ENCODE results near the gene PLXDC2. TPM values are rescaled to one million over a fixed set of nuclear protein-coding genes. Genes with fewer than 3 reads are reported as not detected.

The PLXDC2 gene
- total RNA-seq, 8 experiments from 2014 or later = 3.7 to 129 (median 7.6) TPM

DNA sequence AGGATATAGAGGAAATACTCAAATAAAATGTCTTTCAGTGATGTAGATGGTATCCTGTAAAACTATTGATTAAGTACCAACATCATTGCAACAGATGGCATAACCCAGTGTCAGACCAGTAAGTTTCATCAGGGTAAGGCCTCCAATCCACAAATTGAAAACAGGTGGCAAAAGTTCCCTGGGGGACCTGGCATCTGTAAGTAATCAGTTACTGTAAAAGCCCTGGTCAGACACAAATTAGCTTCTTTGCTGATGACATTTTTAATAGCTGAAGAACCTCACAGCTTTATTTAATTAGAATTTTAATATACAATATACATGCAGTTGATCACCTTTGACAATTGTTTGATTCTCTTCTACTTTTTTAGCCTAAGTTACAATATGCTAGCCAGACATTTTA lies 152.5 kb downstream of the PLXDC2 start:
- ATAC-seq (replicated peaks in 6 of 8) = no peak
- in situ Hi-C loops (cut with MboI; ENCODE audit: low pct_unique_long_range_greater_than_20kb in 2 of 9, low sequenced_read_pairs in 9 of 9, unreplicated experiment in 9 of 9) = no loop called here
- peaks cover 5 to 19% of the 10 kb centered on the region in 2 donors for H3K4me1 ChIP-seq (replicated peaks in 1 of 2)
- H3K27ac ChIP-seq = no peak overlapping the region
- no peak overlapping the region for H3K4me3 ChIP-seq

DNA sequence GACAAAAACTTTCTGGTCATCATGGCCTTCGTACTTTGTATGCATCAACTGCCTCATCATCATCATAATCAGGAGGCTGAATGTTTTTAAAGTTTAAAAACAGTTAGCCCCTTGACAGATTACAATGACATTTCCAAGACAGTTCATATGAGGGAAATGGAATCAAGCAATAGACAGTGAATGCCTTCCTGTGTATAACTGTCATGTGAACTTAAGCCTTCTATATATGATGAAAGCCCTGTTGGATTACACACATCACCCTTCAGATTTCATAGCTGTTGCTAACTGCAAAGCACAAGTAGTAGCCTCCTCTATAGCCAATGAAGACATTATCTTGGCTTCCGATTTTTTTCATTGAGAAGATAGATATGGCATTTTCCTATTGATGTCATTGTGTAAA lies 154.0 kb downstream of the PLXDC2 start:
- in situ Hi-C loops (cut with MboI; ENCODE audit: low pct_unique_long_range_greater_than_20kb in 2 of 9, low sequenced_read_pairs in 9 of 9, unreplicated experiment in 9 of 9) = no loop called here
- Histone ChIP-seq H3K27ac (no peak overlapping the region), H3K4me3 (no peak overlapping the region), H3K4me1 (replicated peaks in 1 of 2) (peaks cover 5 to 19% of the 10 kb centered on the region in 2 donors)
- 13 to 100% (median 86%) methylated on average over 1 to 2 of the region's 2 CpGs; no CpG with 5 or more reads in 1 of the 10 experiments for WGBS, 10 experiments
- ATAC-seq (replicated peaks in 6 of 8) = no peak

DNA sequence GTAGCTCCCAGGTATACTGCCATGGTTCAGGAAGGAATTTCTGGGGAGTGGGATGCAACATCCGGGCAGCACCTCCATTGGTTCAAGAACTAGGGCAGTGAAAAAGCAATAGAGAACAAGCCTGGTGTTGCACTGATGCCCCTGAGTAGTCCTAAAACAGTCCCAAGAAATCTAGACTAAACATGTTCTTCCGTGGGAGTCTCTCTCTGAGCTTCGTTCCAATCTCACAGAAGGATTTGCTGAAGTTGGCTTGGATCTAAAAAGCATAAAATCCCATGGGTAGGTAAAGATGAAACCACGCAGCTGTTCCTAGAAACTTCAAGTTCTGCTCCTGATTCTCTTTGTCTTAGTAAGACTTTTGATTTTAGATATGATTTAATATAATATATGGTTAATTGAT lies 154.5 kb downstream of the PLXDC2 start:
- H3K4me3 ChIP-seq = no peak overlapping the region
- in situ Hi-C loops (cut with MboI; ENCODE audit: low pct_unique_long_range_greater_than_20kb in 2 of 9, low sequenced_read_pairs in 9 of 9, unreplicated experiment in 9 of 9) = no loop called here
- no peak for ATAC-seq (replicated peaks in 6 of 8)
- peaks cover 5 to 19% of the 10 kb centered on the region in 2 donors for H3K4me1 ChIP-seq (replicated peaks in 1 of 2)
- WGBS, 10 experiments = 24 to 100% (median 68%) methylated on average over 1 to 4 of the region's 4 CpGs; no CpG with 5 or more reads in 2 of the 10 experiments
- H3K27ac ChIP-seq = no peak overlapping the region

DNA sequence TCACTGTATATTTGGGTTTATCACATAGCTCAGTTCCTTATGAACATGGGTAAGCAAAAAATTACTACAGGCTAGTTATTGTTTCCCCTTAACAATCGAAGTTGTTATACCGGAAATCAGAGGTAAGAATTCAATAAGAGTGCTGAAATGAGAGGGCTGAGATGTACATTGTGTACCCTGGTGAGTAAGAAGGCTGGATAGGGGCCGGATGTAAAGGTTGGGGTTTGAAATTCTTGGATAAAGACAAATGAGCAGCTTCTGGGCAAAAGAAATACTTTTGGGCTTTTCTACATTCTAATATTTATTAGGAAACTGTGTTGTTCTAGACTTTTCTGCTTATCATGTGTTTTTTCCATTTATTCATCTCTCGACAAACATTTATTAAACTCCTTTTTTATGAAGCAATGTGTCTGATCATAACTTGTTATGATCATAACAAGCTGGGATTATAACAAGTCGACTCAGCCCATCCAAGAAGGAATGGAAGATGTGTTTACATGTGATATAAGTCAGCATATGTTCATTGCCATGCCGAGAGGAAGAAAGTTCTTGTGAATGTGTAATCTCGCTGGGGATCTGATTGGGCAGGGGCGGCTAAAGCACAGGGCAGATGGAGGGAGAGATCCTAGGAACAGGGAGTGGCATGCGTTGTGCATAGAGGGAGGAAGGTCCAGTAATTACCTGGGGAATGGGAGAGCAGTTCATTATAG lies 155.3 kb downstream of the PLXDC2 start:
- no peak for ATAC-seq (replicated peaks in 6 of 8)
- H3K27ac ChIP-seq = no peak overlapping the region
- H3K4me3 ChIP-seq = no peak overlapping the region
- WGBS, 10 experiments = 31 to 86% (median 74%) methylated on average over 2 to 9 of the region's 9 CpGs
- H3K4me1 ChIP-seq (replicated peaks in 1 of 2) = peaks cover 5 to 17% of the 10 kb centered on the region in 2 donors
- in situ Hi-C loops (cut with MboI; ENCODE audit: low pct_unique_long_range_greater_than_20kb in 2 of 9, low sequenced_read_pairs in 9 of 9, unreplicated experiment in 9 of 9) = no loop called here

DNA sequence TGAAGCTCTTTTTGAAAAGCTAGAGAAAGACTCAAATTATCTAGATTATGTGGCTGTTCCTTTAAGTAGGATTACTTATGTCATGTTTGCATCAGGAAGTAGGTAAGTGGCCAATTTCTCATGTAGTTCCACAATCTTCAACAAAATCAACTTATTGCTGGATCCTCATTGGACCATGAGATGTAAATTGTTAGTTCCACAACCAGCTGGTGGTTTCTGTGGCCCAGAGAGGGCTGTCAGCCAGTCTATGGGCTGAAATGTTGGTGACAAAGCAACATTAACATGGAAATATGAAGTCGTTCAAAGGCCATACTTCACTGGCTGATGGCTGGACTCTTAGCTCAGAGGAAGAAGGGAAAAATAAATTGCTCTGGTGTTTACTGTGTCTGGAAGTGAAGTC lies 157.9 kb downstream of the PLXDC2 start:
- 0 to 86% (median 50%) methylated on average over 1 of the region's 1 CpG; no CpG with 5 or more reads in 4 of the 10 experiments for WGBS, 10 experiments
- ATAC-seq (replicated peaks in 6 of 8) = no peak
- no peaks in the 10 kb centered on the region for H3K4me1 ChIP-seq (replicated peaks in 1 of 2)
- in situ Hi-C loops (cut with MboI; ENCODE audit: low pct_unique_long_range_greater_than_20kb in 2 of 9, low sequenced_read_pairs in 9 of 9, unreplicated experiment in 9 of 9) = no loop called here
- no peak overlapping the region for H3K27ac ChIP-seq
- H3K4me3 ChIP-seq = no peak overlapping the region

DNA sequence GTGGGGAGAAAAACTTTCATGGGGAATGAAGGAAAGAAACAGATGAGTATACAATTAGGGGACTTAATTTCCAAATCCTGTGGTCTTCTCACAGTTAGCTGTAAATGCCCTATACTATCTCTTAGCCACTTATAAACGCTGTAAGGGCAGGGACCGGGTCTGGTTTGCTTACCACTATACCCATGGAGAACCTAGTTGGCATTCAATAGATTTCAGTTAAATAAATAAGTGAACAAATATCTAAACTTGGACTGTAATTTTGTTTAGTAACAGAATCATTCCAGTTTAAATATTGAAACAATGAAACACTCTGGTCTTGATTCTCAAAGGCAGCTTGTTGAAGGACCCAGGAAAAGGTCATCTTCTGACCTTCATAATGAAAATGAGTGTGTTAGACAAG lies 158.3 kb downstream of the PLXDC2 start:
- no peak overlapping the region for H3K27ac ChIP-seq
- no peak for ATAC-seq (replicated peaks in 6 of 8)
- H3K4me1 ChIP-seq (replicated peaks in 1 of 2) = no peaks in the 10 kb centered on the region
- WGBS, 10 experiments = 0 to 100% (median 95%) methylated on average over 1 to 2 of the region's 2 CpGs; no CpG with 5 or more reads in 2 of the 10 experiments
- no peak overlapping the region for H3K4me3 ChIP-seq
- in situ Hi-C loops (cut with MboI; ENCODE audit: low pct_unique_long_range_greater_than_20kb in 2 of 9, low sequenced_read_pairs in 9 of 9, unreplicated experiment in 9 of 9) = no loop called here

DNA sequence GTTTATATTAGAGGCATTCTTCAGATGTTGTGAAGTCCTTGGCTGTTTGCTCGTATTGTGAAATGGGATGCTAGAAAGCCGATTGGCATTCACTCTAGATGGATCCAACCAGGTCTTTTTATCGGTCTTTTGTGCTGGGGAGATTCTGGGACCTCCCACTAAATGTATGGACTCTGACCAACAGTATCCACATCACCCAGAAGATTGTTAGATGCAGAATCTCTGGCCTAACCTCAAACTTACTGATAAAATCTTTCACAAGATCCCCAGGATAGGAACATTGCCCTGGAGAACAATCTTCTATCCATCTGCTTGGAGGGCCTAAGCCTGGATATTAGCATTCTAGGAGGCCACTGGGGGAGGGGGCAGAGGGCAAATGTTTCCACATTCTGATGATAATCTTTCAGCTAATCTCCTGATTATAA lies 160.9 kb downstream of the PLXDC2 start:
- WGBS, 10 experiments = 10 to 100% (median 82%) methylated on average over 1 to 3 of the region's 3 CpGs; no CpG with 5 or more reads in 2 of the 10 experiments
- in situ Hi-C loops (cut with MboI; ENCODE audit: low pct_unique_long_range_greater_than_20kb in 2 of 9, low sequenced_read_pairs in 9 of 9, unreplicated experiment in 9 of 9) = no loop called here
- Histone ChIP-seq H3K4me3 (no peak overlapping the region), H3K4me1 (replicated peaks in 1 of 2) (no peaks in the 10 kb centered on the region), H3K27ac (no peak overlapping the region)
- ATAC-seq (replicated peaks in 6 of 8) = no peak

DNA sequence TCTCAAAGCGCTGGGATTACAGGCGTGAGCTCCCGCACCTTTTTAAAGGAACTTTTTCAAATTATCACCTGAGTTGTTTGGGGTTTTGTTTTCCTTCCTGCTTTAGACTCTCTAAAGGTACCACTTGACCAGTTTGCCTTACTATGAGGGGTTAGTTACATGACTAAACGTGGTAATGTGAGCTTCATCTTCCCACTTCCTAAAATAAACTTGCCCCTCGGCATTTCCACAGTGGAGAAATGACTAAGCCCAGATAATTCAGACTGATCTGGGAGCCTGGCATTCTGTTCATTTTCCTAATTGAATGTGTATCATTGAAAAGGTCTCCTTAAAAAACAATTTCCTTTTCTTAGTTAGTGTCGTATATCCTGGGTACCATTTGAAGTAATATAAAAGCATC lies 163.4 kb downstream of the PLXDC2 start:
- Histone ChIP-seq H3K27ac (no peak overlapping the region), H3K4me3 (no peak overlapping the region), H3K4me1 (replicated peaks in 1 of 2) (no peaks in the 10 kb centered on the region)
- ATAC-seq (replicated peaks in 6 of 8) = no peak
- WGBS, 10 experiments = 36 to 95% (median 81%) methylated on average over 1 to 5 of the region's 6 CpGs; no CpG with 5 or more reads in 2 of the 10 experiments
- in situ Hi-C loops (cut with MboI; ENCODE audit: low pct_unique_long_range_greater_than_20kb in 2 of 9, low sequenced_read_pairs in 9 of 9, unreplicated experiment in 9 of 9) = no loop called here

DNA sequence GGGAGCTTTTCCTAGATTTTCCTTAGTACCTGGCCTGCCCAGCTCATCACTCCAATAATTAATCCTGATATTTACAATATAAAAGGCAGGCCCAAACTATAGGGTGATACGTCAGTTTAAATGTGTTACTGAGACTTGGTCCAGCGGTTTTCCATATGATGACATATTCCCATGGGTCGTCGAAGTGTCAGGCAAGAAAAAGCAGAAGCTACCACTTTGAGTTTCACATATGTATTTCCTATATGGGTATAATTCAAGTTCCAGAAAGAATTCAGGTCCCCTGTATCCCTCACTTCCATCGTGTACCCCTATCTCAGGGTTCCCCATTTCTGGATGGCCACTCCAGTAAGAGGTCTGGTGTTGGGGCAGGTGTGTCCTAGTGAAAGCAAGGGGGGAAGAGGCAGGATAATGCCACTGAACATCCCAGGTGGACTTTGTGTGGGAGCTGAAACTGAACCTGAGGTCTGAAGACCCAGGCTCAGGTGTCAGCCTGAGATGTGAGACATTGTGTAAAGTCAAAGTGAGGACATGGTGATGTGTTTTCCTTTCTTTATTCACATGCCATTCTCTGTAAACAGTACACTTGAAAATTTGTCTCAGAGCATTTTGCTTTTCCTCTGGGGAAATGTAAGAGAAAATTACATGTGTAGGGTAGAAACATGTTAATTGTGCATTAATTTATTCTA lies 167.8 kb downstream of the PLXDC2 start:
- no peak overlapping the region for H3K27ac ChIP-seq
- WGBS, 10 experiments = 35 to 100% (median 88%) methylated on average over 1 to 4 of the region's 5 CpGs; no CpG with 5 or more reads in 3 of the 10 experiments
- in situ Hi-C loops (cut with MboI; ENCODE audit: low pct_unique_long_range_greater_than_20kb in 2 of 9, low sequenced_read_pairs in 9 of 9, unreplicated experiment in 9 of 9) = no loop called here

DNA sequence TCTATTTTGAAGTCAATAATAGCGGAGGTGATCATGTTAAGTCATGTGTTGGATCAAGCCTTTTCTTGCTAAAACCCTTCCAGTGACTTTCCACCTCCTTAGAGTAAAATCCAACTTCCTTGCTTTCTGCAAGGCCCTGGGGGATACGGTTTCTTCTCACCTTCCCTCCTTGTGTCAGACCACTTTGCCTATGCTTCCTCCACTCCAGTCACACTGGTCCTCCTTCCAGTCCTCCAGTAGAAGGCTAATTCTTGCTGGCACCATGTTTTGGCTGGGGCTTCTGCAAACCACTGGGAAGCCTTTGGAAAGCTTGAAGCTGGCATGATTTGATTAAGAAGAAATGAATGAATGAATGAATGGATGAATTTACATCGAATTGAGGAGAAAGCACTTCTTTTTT lies 169.5 kb downstream of the PLXDC2 start:
- in situ Hi-C loops (cut with MboI; ENCODE audit: low pct_unique_long_range_greater_than_20kb in 2 of 9, low sequenced_read_pairs in 9 of 9, unreplicated experiment in 9 of 9) = no loop called here
- H3K4me1 ChIP-seq (replicated peaks in 1 of 2) = peaks cover 3 to 6% of the 10 kb centered on the region in 2 donors
- ATAC-seq (replicated peaks in 6 of 8) = no peak
- no peak overlapping the region for H3K27ac ChIP-seq
- no peak overlapping the region for H3K4me3 ChIP-seq
- 0 to 100% (median 63%) methylated on average over 1 to 3 of the region's 3 CpGs for WGBS, 10 experiments

More for the DNA sequence above, 167.8 kb downstream of the PLXDC2 start:
- peaks cover 3 to 6% of the 10 kb centered on the region in 2 donors for H3K4me1 ChIP-seq (replicated peaks in 1 of 2)
- no peak for ATAC-seq (replicated peaks in 6 of 8)
- no peak overlapping the region for H3K4me3 ChIP-seq

DNA sequence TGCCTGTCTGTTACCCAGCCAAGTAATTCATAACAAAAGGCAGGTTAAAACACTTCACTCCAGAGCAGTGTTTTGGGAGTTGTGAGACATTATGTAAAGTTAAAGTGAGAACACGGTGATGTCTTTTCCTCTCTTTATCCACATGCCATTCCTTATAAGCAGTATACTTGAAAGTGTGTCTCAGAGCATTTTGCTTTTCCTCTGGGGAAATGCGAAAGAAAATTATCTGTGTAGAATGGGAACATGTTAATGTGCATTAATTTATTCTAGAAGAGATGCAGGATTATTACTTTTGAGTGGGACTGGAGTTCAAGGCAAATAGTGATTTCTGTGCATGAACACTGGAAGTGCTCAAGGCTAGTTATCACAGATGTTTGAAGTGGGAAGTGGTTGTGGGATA lies 170.4 kb downstream of the PLXDC2 start:
- 0 to 100% (median 61%) methylated on average over 1 to 2 of the region's 2 CpGs; no CpG with 5 or more reads in 1 of the 10 experiments for WGBS, 10 experiments
- Histone ChIP-seq H3K27ac (no peak overlapping the region), H3K4me3 (no peak overlapping the region), H3K4me1 (replicated peaks in 1 of 2) (peaks cover 3 to 6% of the 10 kb centered on the region in 2 donors)
- peak in 1 of 8 experiments; percentile 59 for ATAC-seq (replicated peaks in 6 of 8)
- in situ Hi-C loops (cut with MboI; ENCODE audit: low pct_unique_long_range_greater_than_20kb in 2 of 9, low sequenced_read_pairs in 9 of 9, unreplicated experiment in 9 of 9) = no loop called here

DNA sequence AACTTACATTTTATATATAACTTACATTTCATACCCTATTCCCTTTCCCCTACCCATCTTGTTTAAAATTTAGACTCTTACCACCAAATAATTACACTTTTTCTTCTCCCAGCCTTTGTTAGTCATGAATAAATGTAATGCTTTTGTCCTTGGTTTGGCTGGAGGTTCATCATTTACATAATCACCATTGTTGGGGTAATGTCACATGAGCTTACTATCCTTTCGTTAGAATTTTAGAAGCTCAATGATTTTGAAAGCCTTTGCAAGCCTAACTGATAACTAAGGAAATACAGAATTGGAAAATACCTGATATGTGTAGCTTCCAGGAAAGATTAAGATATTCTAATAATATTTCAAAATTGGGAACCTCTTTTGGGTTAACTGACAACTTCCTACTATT lies 171.7 kb downstream of the PLXDC2 start:
- WGBS, 10 experiments = 0 to 20% (median 0%) methylated on average over 1 of the region's 1 CpG; no CpG with 5 or more reads in 1 of the 10 experiments
- Histone ChIP-seq H3K27ac (no peak overlapping the region), H3K4me3 (no peak overlapping the region), H3K4me1 (replicated peaks in 1 of 2) (peaks cover 3 to 6% of the 10 kb centered on the region in 2 donors)
- ATAC-seq (replicated peaks in 6 of 8) = no peak
- in situ Hi-C loops (cut with MboI; ENCODE audit: low pct_unique_long_range_greater_than_20kb in 2 of 9, low sequenced_read_pairs in 9 of 9, unreplicated experiment in 9 of 9) = no loop called here

DNA sequence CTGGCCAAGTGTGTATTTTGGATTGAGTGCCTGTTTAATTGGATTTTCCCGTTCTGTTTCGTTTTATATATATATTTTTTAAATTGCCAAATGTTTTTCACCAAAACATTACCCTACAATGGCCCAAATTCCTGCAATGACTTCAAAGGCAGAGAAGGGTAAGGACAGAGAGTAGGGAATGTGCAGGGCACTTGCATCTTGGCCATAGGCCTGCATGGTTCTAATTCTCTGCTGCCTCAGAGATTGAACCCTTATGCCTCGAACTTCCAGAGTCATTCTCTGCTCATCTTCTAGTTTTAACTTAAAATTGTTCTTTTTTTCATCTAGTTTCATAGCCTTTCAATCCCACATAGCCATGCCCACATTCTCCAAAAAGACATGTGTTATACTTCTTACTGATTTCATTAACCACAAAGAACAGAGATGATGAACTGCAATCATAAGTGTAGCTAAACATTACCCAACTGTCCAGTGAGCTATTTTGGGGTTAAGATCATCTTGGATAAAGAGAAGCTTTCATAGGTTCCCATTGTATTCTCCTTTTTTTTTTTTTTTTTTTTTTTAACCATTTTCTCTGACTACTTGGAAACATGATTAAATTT lies 177.6 kb downstream of the PLXDC2 start:
- Histone ChIP-seq H3K4me1 (replicated peaks in 1 of 2) (no peaks in the 10 kb centered on the region), H3K27ac (no peak overlapping the region), H3K4me3 (no peak overlapping the region)
- WGBS, 10 experiments = 0 to 100% (median 81%) methylated on average over 1 to 3 of the region's 3 CpGs; no CpG with 5 or more reads in 1 of the 10 experiments
- in situ Hi-C loops (cut with MboI; ENCODE audit: low pct_unique_long_range_greater_than_20kb in 2 of 9, low sequenced_read_pairs in 9 of 9, unreplicated experiment in 9 of 9) = no loop called here
- ATAC-seq (replicated peaks in 6 of 8) = no peak
